Liver (tissue), 3 donors: ENCODE data around the gene BRD9.

Experiments used
- ATF3 ChIP-seq: IDR thresholded peaks from 2 replicates; pipeline ENCODE4 v1.6.1; 2016; ENCODE audit warnings: antibody characterized with exemption
- CTCF ChIP-seq: fragments of 150-350 bp; IDR thresholded peaks from 2 replicates; pipeline ENCODE4 v1.5.1; 2017; ENCODE audit warnings: improper control_type of control experiment, low read depth, low read length; ENCODE audit not compliant: missing input control
- FOXA1 ChIP-seq: IDR thresholded peaks from 2 replicates; pipeline ENCODE4 v1.6.1; 2016; ENCODE audit warnings: antibody characterized with exemption
- FOXA2 ChIP-seq: IDR thresholded peaks from 2 replicates; pipeline ENCODE4 v1.6.1; 2016; ENCODE audit warnings: antibody characterized with exemption
- GABPA ChIP-seq, 2 donors: IDR thresholded peaks in 1 of 2; conservative IDR thresholded peaks in 1 of 2; 2 replicates each; pipeline ENCODE4 v1.6.1; 2016; ENCODE audit warnings: antibody characterized with exemption in 2 of 2, mild to moderate bottlenecking in 1 of 2, moderate library complexity in 1 of 2
- HNF4A ChIP-seq, 2 donors: conservative IDR thresholded peaks; 2 replicates each; pipeline ENCODE4 v1.6.1; 2016; ENCODE audit warnings: antibody characterized with exemption in 2 of 2, mild to moderate bottlenecking in 2 of 2
- NR2F2 ChIP-seq: IDR thresholded peaks from 2 replicates; pipeline ENCODE4 v1.6.1; 2016; ENCODE audit warnings: antibody characterized with exemption
- RAD21 ChIP-seq, 2 donors: IDR thresholded peaks; 2 replicates each; pipeline ENCODE4 v1.6.1; 2016; ENCODE audit warnings: antibody characterized with exemption in 2 of 2, mild to moderate bottlenecking in 2 of 2
- SP1 ChIP-seq: IDR thresholded peaks from 2 replicates; pipeline ENCODE4 v1.6.1; 2018; ENCODE audit warnings: antibody characterized with exemption, mild to moderate bottlenecking
- TAF1 ChIP-seq: conservative IDR thresholded peaks from 2 replicates; pipeline ENCODE4 v1.6.1; 2016; ENCODE audit warnings: antibody characterized with exemption, mild to moderate bottlenecking
- YY1 ChIP-seq: IDR thresholded peaks from 2 replicates; pipeline ENCODE4 v1.6.1; 2016; ENCODE audit warnings: antibody characterized with exemption, mild to moderate bottlenecking
- ZBTB33 ChIP-seq: IDR thresholded peaks from 2 replicates; pipeline ENCODE4 v1.6.1; 2016; ENCODE audit warnings: antibody characterized with exemption
- donor health status: healthy.
- donor health status: healthy.

GRCh38 chr5:860506-861150, 32.0 kb downstream of the BRD9 start:
- no peak for TF ChIP-seq CTCF
- no peak for TF ChIP-seq FOXA2
- no peak for TF ChIP-seq ATF3
- no peak for TF ChIP-seq FOXA1
- TF ChIP-seq ZBTB33: no peak
- TF ChIP-seq TAF1: no peak
- TF ChIP-seq HNF4A (conservative IDR thresholded peaks at IDR 0.05): no peak
- TF ChIP-seq YY1: no peak
- no peak for TF ChIP-seq RAD21 (IDR thresholded peaks at IDR 0.05)
- no peak for TF ChIP-seq NR2F2
- no peak for TF ChIP-seq SP1
- TF ChIP-seq GABPA (IDR thresholded peaks at IDR 0.05 in 1 of 2, conservative IDR thresholded peaks at IDR 0.05 in 1 of 2): no peak
